Effector memory CD8-positive, alpha-beta T cell (primary cell): ENCODE data around the gene SCYGR2.

ENCODE experiments used
- ATAC-seq: fragments of 150-1000 bp; cut with Tn5 transposase; replicated peaks from 2 replicates; pipeline ENCODE4 v1.10.0; 2021; ENCODE audit warnings: mild to moderate bottlenecking, moderate library complexity
- DNase-seq, 3 experiments: peaks; one replicate each; pipeline ENCODE4 v3.0.0; 2021
- H3K27ac Mint-ChIP-seq, 2 donors: one replicate each; pipeline ENCODE4 v1.8.0; 2022; ENCODE audit warnings: mild to moderate bottlenecking in 2 of 2, mixed read lengths in 2 of 2, moderate library complexity in 2 of 2
- H3K27me3 Mint-ChIP-seq, 2 donors: one replicate each; pipeline ENCODE4 v1.8.0; 2022; ENCODE audit warnings: mixed read lengths in 2 of 2
- H3K36me3 Mint-ChIP-seq: one replicate; pipeline ENCODE4 v1.8.0; 2022; ENCODE audit warnings: mild to moderate bottlenecking, moderate library complexity, mixed read lengths; ENCODE audit not compliant: insufficient read depth
- H3K4me1 Mint-ChIP-seq, 2 donors: one replicate each; pipeline ENCODE4 v1.8.0; 2022; ENCODE audit warnings: low read depth in 2 of 2, mixed read lengths in 2 of 2
- H3K4me3 Mint-ChIP-seq, 2 donors: one replicate each; pipeline ENCODE4 v1.8.0; 2022; ENCODE audit warnings: mild to moderate bottlenecking in 2 of 2, mixed read lengths in 2 of 2, moderate library complexity in 2 of 2
- H3K9me3 Mint-ChIP-seq, 2 donors: one replicate each; pipeline ENCODE4 v1.8.0; 2022; ENCODE audit warnings: mixed read lengths in 2 of 2

The SCYGR2 gene

GRCh38 chr2:227616631-227617030 lies 17.9 kb downstream of the SCYGR2 start:
- no peak for DNase-seq
- H3K36me3 Mint-ChIP-seq, result no peaks in the 10 kb centered on the region
- H3K27me3 Mint-ChIP-seq, result peaks cover 50 to 56% of the 10 kb centered on the region in 2 donors
- ATAC-seq, result no peak
- H3K27ac Mint-ChIP-seq, result no peak overlapping the region
- H3K4me1 Mint-ChIP-seq, result no peaks in the 10 kb centered on the region
- no peak overlapping the region for H3K4me3 Mint-ChIP-seq
- no peaks in the 10 kb centered on the region for H3K9me3 Mint-ChIP-seq

GRCh38 chr2:227617316-227618230 lies 18.9 kb downstream of the SCYGR2 start, which contains the start of gene SCYGR4:
SCYGR4 (plus strand) TSS chr2:227617498; CDS start chr2:227617498, 0 bp downstream.
- Mint-ChIP-seq H3K9me3 (no peaks in the 10 kb centered on the region), H3K27me3 (peaks cover 43 to 50% of the 10 kb centered on the region in 2 donors), H3K4me3 (no peak within 1 kb of the TSS), H3K27ac (no peak within 1 kb of the TSS), H3K36me3 (no peaks in the 10 kb centered on the region), H3K4me1 (no peaks in the 10 kb centered on the region)
- ATAC-seq (no peak), DNase-seq (no peak)

- no peak for DNase-seq
- peaks cover 17 to 23% of the 10 kb centered on the region in 2 donors for H3K27me3 Mint-ChIP-seq
Observed at GRCh38 chr2:227623226-227623625, 24.5 kb downstream of the SCYGR2 start.

GRCh38 chr2:227625420-227625819 lies 26.7 kb downstream of the SCYGR2 start:
- H3K4me1 Mint-ChIP-seq, result no peaks in the 10 kb centered on the region
- no peak overlapping the region for H3K27ac Mint-ChIP-seq
- H3K27me3 Mint-ChIP-seq, result peaks cover 20 to 25% of the 10 kb centered on the region in 2 donors
- no peaks in the 10 kb centered on the region for H3K9me3 Mint-ChIP-seq
- ATAC-seq (no peak), DNase-seq (no peak)
- no peaks in the 10 kb centered on the region for H3K36me3 Mint-ChIP-seq
- H3K4me3 Mint-ChIP-seq, result no peak overlapping the region

More at GRCh38 chr2:227623226-227623625, 24.5 kb downstream of the SCYGR2 start:
- no peaks in the 10 kb centered on the region for H3K9me3 Mint-ChIP-seq
- no peak for ATAC-seq
- H3K36me3 Mint-ChIP-seq, result no peaks in the 10 kb centered on the region
- H3K4me3 Mint-ChIP-seq, result no peak overlapping the region
- H3K4me1 Mint-ChIP-seq, result no peaks in the 10 kb centered on the region
- H3K27ac Mint-ChIP-seq, result no peak overlapping the region

GRCh38 chr2:227626580-227627151 lies 28.0 kb downstream of the SCYGR2 start:
- DNase-seq, result no peak
- Mint-ChIP-seq H3K9me3 (no peaks in the 10 kb centered on the region), H3K4me1 (no peaks in the 10 kb centered on the region), H3K4me3 (no peak overlapping the region), H3K36me3 (no peaks in the 10 kb centered on the region), H3K27ac (no peak overlapping the region), H3K27me3 (peaks cover 25 to 29% of the 10 kb centered on the region in 2 donors)
- ATAC-seq, result no peak

GRCh38 chr2:227627769-227628168 lies 29.1 kb downstream of the SCYGR2 start:
- no peak overlapping the region for H3K27ac Mint-ChIP-seq
- H3K4me1 Mint-ChIP-seq, result no peaks in the 10 kb centered on the region
- H3K9me3 Mint-ChIP-seq, result no peaks in the 10 kb centered on the region
- H3K36me3 Mint-ChIP-seq, result no peaks in the 10 kb centered on the region
- H3K4me3 Mint-ChIP-seq, result no peak overlapping the region
- peaks cover 22 to 27% of the 10 kb centered on the region in 2 donors for H3K27me3 Mint-ChIP-seq
- ATAC-seq (no peak), DNase-seq (no peak)

GRCh38 chr2:227629435-227629834 lies 30.7 kb downstream of the SCYGR2 start:
- no peaks in the 10 kb centered on the region for H3K9me3 Mint-ChIP-seq
- ATAC-seq (no peak), DNase-seq (no peak)
- H3K4me3 Mint-ChIP-seq, result no peak overlapping the region
- no peaks in the 10 kb centered on the region for H3K36me3 Mint-ChIP-seq
- H3K27me3 Mint-ChIP-seq, result peaks cover 22 to 32% of the 10 kb centered on the region in 2 donors
- no peak overlapping the region for H3K27ac Mint-ChIP-seq
- H3K4me1 Mint-ChIP-seq, result no peaks in the 10 kb centered on the region

- H3K36me3 Mint-ChIP-seq, result no peaks in the 10 kb centered on the region
- H3K4me1 Mint-ChIP-seq, result no peaks in the 10 kb centered on the region
- ATAC-seq (no peak), DNase-seq (no peak)
- no peak overlapping the region for H3K27ac Mint-ChIP-seq
- no peaks in the 10 kb centered on the region for H3K9me3 Mint-ChIP-seq
- H3K27me3 Mint-ChIP-seq, result peaks cover 22 to 34% of the 10 kb centered on the region in 2 donors
- H3K4me3 Mint-ChIP-seq, result no peak overlapping the region
Observed at GRCh38 chr2:227630322-227630721, 31.6 kb downstream of the SCYGR2 start.

- Mint-ChIP-seq H3K9me3 (no peaks in the 10 kb centered on the region), H3K4me3 (no peak overlapping the region), H3K36me3 (no peaks in the 10 kb centered on the region), H3K27ac (no peak overlapping the region), H3K27me3 (peaks cover 22 to 27% of the 10 kb centered on the region in 2 donors), H3K4me1 (no peaks in the 10 kb centered on the region)
- ATAC-seq, result no peak
- DNase-seq, result no peak
Observed at GRCh38 chr2:227632827-227633226, 34.1 kb downstream of the SCYGR2 start.

GRCh38 chr2:227634201-227634600 lies 35.5 kb downstream of the SCYGR2 start:
- Mint-ChIP-seq H3K27me3 (peaks cover 18 to 22% of the 10 kb centered on the region in 2 donors), H3K9me3 (no peaks in the 10 kb centered on the region), H3K4me3 (no peak overlapping the region), H3K27ac (no peak overlapping the region), H3K4me1 (no peaks in the 10 kb centered on the region), H3K36me3 (no peaks in the 10 kb centered on the region)
- DNase-seq (no peak), ATAC-seq (no peak)

GRCh38 chr2:227642656-227643055 lies 44.0 kb downstream of the SCYGR2 start:
- no peak overlapping the region for H3K4me3 Mint-ChIP-seq
- H3K9me3 Mint-ChIP-seq, result no peaks in the 10 kb centered on the region
- H3K4me1 Mint-ChIP-seq, result no peaks in the 10 kb centered on the region
- no peak overlapping the region for H3K27ac Mint-ChIP-seq
- no peak for DNase-seq
- no peak for ATAC-seq
- no peaks in the 10 kb centered on the region for H3K36me3 Mint-ChIP-seq
- peaks cover 6 to 12% of the 10 kb centered on the region in 2 donors for H3K27me3 Mint-ChIP-seq

- peaks cover 17 to 20% of the 10 kb centered on the region in 2 donors for H3K27me3 Mint-ChIP-seq
- no peak overlapping the region for H3K27ac Mint-ChIP-seq
- no peak overlapping the region for H3K4me3 Mint-ChIP-seq
- H3K9me3 Mint-ChIP-seq, result no peaks in the 10 kb centered on the region
- no peaks in the 10 kb centered on the region for H3K36me3 Mint-ChIP-seq
- no peaks in the 10 kb centered on the region for H3K4me1 Mint-ChIP-seq
- DNase-seq (no peak), ATAC-seq (no peak)
Observed at GRCh38 chr2:227643990-227644551, 45.4 kb downstream of the SCYGR2 start.
